NCI-H1417 (cell line): ENCODE results near the gene NXPH1.

Experiments
- DNase-seq, 3 experiments: peaks; one replicate each; lab custom pipeline; 2025; lab: John Stamatoyannopoulos, UW

NXPH1 gene

GRCh38 chr7:8433477-8434289 lies at the start of gene NXPH1:
NXPH1 (plus strand) TSS chr7:8433609.
- DNase-seq = peak; percentile 39 to 91 (median 88)

- no peak for DNase-seq
Observed at GRCh38 chr7:8384901-8385300, 48.5 kb upstream of the NXPH1 start.

DNA sequence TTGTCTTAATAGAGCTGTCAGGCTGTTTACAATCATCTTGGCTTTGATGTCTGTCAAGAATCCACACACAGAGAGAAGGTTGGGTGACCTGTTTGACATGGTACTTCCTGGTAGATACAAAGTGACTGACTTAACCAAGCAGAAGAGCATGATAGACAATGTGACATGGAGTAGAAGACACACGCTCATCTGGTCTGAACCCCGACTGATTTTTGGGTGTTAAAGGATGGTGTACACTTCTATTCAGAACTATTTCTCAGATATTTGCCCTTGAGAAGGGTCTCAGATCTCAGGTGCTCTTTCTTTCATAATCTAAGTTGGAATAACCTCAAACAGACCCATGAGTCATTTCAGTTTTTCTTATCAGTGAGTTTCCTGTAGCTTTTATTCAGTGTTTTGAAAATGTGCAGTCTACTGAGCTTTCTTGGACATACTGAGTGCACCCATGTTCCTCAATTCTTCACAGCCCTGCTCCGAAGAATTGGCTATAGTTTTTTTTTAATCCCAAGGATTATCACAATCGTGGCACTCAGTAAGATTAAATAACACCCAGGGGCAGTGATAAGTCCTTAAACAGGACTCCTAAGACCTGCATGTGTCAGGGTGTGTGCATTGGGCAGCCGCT lies 46.4 kb upstream of the NXPH1 start:
- DNase-seq = no peak

DNA sequence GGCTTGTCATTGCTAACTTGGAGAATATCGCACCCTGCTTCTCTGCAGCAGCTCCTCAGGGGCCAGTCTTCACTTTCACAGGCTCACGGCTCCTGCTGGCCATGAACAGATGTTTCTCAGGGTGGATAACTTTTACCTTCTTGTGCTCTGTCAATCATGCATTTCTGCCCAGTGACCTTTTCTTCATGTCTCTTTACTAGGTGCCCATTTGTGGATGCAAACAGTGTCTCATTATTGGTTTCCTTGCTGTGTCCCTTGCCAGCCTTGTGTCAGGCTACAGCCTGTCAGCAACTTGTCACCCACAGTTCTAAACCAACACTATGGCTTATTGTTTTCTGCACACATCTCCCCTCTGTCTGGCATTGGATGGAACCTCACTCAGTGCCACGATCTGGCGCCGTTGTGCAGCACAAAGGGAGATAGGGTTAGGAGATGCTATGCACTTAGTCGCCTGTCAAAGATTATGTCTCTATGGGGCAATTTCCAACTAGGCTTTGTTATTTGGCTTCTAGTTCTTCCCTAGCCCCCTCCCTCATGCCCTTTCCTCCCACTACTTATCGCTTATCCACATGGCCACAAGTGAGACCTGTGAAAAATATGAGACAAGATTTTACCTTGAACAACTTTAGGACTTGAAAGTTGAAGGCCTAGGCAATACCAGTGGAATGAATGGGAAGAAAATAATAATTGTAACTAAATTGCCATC lies 45.7 kb upstream of the NXPH1 start:
- no peak for DNase-seq

GRCh38 chr7:8388257-8388625 lies 45.2 kb upstream of the NXPH1 start:
- DNase-seq = no peak

GRCh38 chr7:8389593-8390261 lies 43.7 kb upstream of the NXPH1 start:
- DNase-seq = peak in 1 of 3 experiments; percentile 73

- DNase-seq = peak in 2 of 3 experiments; percentile 16 to 30
Observed at GRCh38 chr7:8390262-8390626, 43.2 kb upstream of the NXPH1 start.

DNA sequence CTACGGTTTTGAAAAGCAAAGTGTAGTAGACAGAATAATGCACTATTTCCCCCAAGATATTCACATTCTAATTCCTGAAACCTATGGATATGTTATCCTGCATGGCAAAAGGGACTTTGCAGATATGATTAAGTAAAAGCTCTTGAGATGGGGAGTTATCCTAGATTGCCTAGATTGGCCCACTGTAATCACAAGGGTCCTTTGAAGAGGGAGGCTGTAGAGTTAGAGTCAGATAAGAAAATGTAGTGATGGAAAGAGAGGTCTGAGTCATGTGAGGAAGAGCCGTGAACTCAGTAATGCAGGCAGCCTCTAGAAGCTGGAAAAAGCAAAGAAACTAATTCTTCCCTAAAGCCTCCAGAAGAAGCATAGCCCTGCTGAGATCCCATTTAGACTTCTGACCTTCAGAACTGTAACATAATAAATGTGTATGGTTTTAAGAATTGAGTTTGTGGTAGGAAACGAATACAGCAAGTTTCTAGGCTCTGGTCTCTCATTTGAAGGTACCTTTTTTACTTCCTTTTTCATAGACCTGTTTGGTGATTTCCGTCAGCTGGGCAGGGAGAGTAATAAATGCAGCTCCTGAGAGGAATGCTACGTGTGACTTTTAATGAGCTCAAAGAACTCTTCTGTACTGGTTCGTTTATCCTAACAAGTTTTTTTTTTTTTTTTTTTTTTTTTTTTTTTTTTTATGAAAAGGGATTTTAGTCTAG lies 41.9 kb upstream of the NXPH1 start:
- DNase-seq = no peak

DNA sequence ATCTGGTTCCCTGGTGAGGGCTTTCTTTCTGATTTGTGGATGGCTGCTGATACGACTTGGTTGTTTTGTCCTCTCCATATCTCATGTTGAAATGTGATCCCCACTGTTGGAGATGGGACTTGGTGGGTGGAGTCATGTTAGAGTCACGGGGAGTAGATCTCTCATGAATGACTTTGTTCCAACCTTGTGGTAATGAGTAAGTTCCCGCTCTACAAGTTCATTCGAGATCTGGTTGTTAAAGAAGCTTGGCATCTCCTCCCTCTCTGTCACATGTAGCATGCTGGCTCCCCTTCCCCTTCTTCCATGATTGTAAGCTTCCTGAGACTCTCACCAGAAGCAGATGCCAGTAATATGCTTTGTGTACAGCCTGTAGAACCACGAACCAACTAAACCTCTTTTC lies 37.1 kb upstream of the NXPH1 start:
- no peak for DNase-seq

GRCh38 chr7:8408871-8409270 lies 24.5 kb upstream of the NXPH1 start:
- no peak for DNase-seq

- no peak for DNase-seq
Observed at GRCh38 chr7:8411103-8411502, 22.3 kb upstream of the NXPH1 start.

DNA sequence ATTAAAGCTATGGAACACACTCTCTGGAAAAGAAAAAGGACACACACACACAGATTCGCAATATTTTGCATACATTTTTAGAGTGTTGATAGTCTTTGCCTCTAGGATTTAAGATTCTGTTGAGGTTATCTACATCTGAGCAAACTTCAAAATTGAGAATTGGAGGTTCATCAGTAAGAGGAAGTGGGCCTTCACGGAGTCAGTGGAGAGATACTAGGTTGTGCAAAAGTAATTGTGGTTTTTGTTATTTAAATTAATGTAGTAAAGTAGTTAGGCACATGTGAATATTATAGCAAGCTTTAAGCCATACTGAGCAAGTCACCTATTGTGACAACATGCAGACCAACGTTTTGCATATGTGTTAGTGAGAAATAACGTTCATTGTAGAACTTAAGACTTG lies 19.8 kb upstream of the NXPH1 start:
- no peak for DNase-seq

DNA sequence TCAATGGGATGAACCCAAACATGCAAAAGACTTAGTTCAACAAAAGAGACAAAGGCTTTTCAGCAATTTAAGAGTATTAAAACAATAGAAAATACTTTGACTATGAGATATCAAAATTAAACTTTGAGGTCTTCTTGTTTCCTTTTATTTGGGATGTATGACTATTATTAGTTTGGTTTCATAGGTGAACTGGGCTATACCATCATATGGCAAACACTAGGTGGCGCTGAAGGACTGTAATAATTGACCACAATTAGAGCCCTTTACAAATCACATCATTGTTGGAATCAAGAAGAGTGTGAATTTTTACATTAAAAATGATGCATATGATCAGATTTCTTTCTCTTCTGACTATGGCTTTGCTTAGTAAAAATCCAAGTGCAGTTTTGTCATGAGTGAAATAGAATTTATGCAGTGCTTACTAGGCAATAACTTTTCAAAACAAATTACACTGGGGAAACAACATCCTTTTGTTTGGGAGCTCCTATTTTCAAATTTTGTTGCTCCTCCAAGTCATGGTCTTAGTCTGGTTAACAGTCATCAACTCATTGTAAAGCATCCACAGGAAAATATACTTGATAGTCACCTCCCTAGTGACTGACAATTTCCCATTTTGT lies 14.7 kb upstream of the NXPH1 start:
- peak; percentile 69 to 93 (median 79) for DNase-seq

DNA sequence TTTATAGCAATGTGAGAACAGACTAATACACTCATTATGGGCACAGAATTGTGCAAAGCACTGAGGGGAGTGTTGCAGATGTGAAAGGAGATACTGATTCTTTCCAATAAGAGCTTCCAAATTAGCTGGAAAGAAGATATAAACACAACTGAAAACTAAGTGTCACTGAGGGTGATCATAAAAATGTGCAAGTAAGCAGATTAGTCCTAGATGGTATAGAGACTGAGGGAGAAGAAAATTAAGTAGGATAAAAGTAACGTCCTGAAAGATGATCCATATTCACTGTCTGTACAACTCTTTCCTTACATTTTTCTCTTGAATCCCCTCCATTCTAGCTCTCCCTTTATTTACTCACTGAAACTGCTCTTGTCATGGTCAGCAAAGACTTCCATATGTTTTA lies 11.2 kb upstream of the NXPH1 start:
- no peak for DNase-seq

DNA sequence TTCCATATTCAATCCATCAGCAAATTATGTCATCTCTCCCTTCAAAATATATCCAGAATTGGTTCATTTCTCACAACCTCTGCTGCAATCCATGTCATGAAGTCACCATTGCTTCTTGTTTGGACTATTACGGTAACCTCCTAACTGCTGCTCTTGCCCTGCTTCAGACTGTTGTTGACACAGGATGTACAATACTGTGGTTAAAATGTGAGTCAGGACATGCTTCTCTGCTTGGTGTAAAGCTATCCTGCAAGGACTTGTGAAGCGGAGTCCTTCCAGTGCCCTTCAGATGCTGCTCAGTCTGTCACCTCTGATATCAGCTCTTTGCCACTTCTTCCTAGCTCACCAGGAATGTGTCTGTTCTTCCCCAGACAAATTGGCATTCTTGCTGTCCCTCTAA lies 10.4 kb upstream of the NXPH1 start:
- DNase-seq = no peak

DNA sequence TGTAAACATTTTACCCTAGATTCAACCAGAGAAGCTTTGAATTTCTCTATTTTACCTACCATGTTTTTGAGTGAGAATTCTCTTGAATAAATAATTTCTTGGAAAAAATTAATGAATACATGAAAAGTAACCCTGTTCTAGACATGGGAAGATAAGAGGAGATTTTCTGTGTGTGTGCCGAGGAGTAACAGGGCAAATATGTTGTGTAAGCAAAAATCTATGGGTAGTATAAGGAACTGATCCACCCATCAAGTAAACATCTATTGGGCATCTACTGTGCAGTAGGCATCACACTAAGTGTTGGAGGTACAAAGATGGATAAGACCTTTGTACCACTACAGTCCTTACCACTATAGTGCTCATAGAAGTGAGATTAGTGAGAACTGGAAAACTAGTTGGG lies 8.2 kb upstream of the NXPH1 start:
- DNase-seq = no peak

GRCh38 chr7:8430643-8431042 lies 2.8 kb upstream of the NXPH1 start:
- no peak for DNase-seq

GRCh38 chr7:8434290-8435002 lies 1.0 kb downstream of the NXPH1 start:
- DNase-seq = no peak

DNA sequence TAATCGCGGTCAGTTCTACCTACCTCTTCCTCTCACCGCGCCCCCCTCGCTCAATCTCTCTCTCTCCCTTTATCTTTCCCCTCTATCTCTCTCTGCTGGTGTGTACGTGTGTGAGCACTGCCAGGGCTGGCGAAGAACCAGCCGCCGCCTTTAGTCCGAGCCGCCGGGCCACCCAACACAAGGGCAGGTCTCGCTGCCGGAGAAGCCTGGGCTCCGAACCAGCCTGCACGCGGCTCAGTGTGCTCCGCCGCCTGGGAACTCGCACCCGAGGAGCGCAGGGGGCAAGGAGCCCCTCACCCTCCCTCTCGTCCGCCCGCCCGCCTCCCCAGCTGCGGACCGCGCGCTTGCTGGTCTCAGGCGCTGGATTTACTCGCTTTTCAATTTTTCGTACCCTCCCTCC lies 1.7 kb downstream of the NXPH1 start:
- DNase-seq = no peak

GRCh38 chr7:8435590-8436545 lies 2.5 kb downstream of the NXPH1 start:
- no peak for DNase-seq
